K562 (cell line): ENCODE data around the gene RNF207.

Experiments used
- BCLAF1 ChIP-seq, 2 experiments: fragments of 450-650 bp in 1 of 2; IDR thresholded peaks; 2 replicates each; pipeline ENCODE4 v1.6.1; 2011 to 2017; ENCODE audit warnings: low read depth in 2 of 2, antibody characterized with exemption in 1 of 2, borderline replicate concordance in 1 of 2, low read length in 1 of 2, mild to moderate bottlenecking in 1 of 2, mixed read lengths in 1 of 2; ENCODE audit not compliant: control insufficient read depth in 1 of 2
- E2F4 ChIP-seq: sonication (generic); formaldehyde crosslinking; IDR thresholded peaks from 2 replicates; pipeline ENCODE4 v1.8.0; 2022; ENCODE audit warnings: mild to moderate bottlenecking, low read depth, missing genetic modification reagents
- EHMT2 ChIP-seq: fragments of 450-650 bp; IDR thresholded peaks from 2 replicates; pipeline ENCODE4 v1.6.1; 2018; ENCODE audit warnings: antibody characterized with exemption
- FOXP4 ChIP-seq: sonication (generic); formaldehyde crosslinking; IDR thresholded peaks from 2 replicates; pipeline ENCODE4 v1.8.0; 2022; ENCODE audit warnings: mild to moderate bottlenecking, missing genetic modification reagents, borderline replicate concordance
- GATA2 ChIP-seq: sonication (generic); formaldehyde crosslinking; IDR thresholded peaks from 2 replicates; pipeline ENCODE4 v1.4.0; 2020; ENCODE audit warnings: mild to moderate bottlenecking, missing genetic modification reagents
- JUN ChIP-seq, 2 experiments: sonication (generic) in 1 of 2; formaldehyde crosslinking in 1 of 2; IDR thresholded peaks; 2 replicates each; pipeline versions ENCODE4 v1.6.1 to v1.8.0; 2012 to 2022; ENCODE audit warnings: borderline replicate concordance in 2 of 2, mild to moderate bottlenecking in 2 of 2, improper control_type of control experiment in 1 of 2, low read depth in 1 of 2, low read length in 1 of 2, missing genetic modification reagents in 1 of 2
- MAX ChIP-seq: sonication (generic); formaldehyde crosslinking; IDR thresholded peaks from 2 replicates; pipeline ENCODE4 v1.9.0; 2022; ENCODE audit warnings: mild to moderate bottlenecking, missing genetic modification reagents
- MXD1 ChIP-seq: fragments of 250-450 bp; sonication (Bioruptor Pico); IDR thresholded peaks from 2 replicates; pipeline ENCODE4 v1.8.0; 2021; ENCODE audit warnings: borderline replicate concordance, mild to moderate bottlenecking, moderate library complexity; ENCODE audit not compliant: poor library complexity, severe bottlenecking
- PML ChIP-seq: IDR thresholded peaks from 2 replicates; pipeline ENCODE4 v1.6.1; 2012; ENCODE audit warnings: low read length, inconsistent platforms
- POLR2AphosphoS5 ChIP-seq: IDR thresholded peaks from 2 replicates; pipeline ENCODE4 v1.6.1; 2011; ENCODE audit warnings: mild to moderate bottlenecking, low read depth, low read length, moderate library complexity; ENCODE audit not compliant: control insufficient read depth, insufficient read depth
- TAL1 ChIP-seq: fragments of 450-650 bp; IDR thresholded peaks from 2 replicates; pipeline ENCODE4 v1.6.1; 2016; ENCODE audit warnings: mild to moderate bottlenecking
- ZNF324 ChIP-seq: fragments of 250-450 bp; sonication (Bioruptor Pico); IDR thresholded peaks from 2 replicates; pipeline ENCODE4 v1.4.0; 2020; ENCODE audit warnings: mild to moderate bottlenecking

GRCh38 chr1:6220236-6220635 lies 14.3 kb downstream of the RNF207 start:
- TF ChIP-seq PML (no peak), MXD1 (no peak), GATA2 (CRISPR knock-in tag) (no peak), FOXP4 (CRISPR knock-in tag) (no peak), POLR2AphosphoS5 (no peak), MAX (CRISPR knock-in tag) (no peak), TAL1 (no peak), JUN (IDR thresholded peaks at IDR 0.05; ENCODE audit: borderline replicate concordance, low read depth, low read length) (no peak), JUN (CRISPR knock-in tag; IDR thresholded peaks at IDR 0.05; ENCODE audit: borderline replicate concordance) (no peak), EHMT2 (no peak), ZNF324 (CRISPR knock-in tag) (no peak), E2F4 (CRISPR knock-in tag) (no peak), BCLAF1 (IDR thresholded peaks at IDR 0.05; ENCODE audit: borderline replicate concordance in 1 of 2, control insufficient read depth in 1 of 2, low read depth in 2 of 2, low read length in 1 of 2) (no peak)
